Transverse colon (tissue), 3 donors: ENCODE results near the gene PITPNC1.

Experiments
- EP300 ChIP-seq: sonication (generic); formaldehyde crosslinking; IDR thresholded peaks from one replicate; pipeline ENCODE4 v1.6.1; 2017; ENCODE audit warnings: antibody characterized with exemption, low read depth
- POLR2A ChIP-seq: fragments of 450-650 bp; IDR thresholded peaks from one replicate; pipeline ENCODE4 v1.6.1; 2016; ENCODE audit warnings: antibody characterized with exemption, mild to moderate bottlenecking, moderate library complexity
- TF ChIP-seq, protein P1 (sequence below), 5 experiments: fragments of 200-600 bp in 3 of 5; fragments of 450-650 bp in 2 of 5; sonication (generic) in 3 of 5; IDR thresholded peaks; 1 replicate in 2 of 5; 2 replicates in 3 of 5; pipeline ENCODE4 v1.5.1; 2016 to 2017; ENCODE audit warnings: antibody characterized with exemption in 5 of 5, inconsistent platforms in 3 of 5, mild to moderate bottlenecking in 2 of 5, moderate library complexity in 1 of 5

DNA sequence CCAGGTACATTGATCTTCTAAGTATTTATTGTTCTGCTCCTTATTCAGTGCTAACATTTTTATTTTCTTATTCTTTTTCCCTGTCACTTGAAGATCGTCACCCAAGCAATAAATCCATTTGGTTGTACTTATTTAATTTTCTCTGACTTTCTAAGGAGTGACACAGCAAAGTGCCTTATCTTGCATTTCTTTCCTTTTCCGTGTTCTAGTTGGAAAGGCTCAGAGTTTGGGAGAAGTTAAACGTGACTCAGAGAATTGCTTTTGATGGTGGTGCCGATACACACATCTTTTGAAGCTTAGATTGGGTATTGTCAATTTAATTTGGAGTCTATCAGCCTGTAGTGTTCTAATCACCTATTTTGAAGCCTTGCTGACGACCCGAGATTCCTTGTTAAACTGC lies 72.0 kb downstream of the PITPNC1 start:
- TF ChIP-seq, protein P1, sequence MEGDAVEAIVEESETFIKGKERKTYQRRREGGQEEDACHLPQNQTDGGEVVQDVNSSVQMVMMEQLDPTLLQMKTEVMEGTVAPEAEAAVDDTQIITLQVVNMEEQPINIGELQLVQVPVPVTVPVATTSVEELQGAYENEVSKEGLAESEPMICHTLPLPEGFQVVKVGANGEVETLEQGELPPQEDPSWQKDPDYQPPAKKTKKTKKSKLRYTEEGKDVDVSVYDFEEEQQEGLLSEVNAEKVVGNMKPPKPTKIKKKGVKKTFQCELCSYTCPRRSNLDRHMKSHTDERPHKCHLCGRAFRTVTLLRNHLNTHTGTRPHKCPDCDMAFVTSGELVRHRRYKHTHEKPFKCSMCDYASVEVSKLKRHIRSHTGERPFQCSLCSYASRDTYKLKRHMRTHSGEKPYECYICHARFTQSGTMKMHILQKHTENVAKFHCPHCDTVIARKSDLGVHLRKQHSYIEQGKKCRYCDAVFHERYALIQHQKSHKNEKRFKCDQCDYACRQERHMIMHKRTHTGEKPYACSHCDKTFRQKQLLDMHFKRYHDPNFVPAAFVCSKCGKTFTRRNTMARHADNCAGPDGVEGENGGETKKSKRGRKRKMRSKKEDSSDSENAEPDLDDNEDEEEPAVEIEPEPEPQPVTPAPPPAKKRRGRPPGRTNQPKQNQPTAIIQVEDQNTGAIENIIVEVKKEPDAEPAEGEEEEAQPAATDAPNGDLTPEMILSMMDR (IDR thresholded peaks at IDR 0.05), result no peak
- no peak for TF ChIP-seq POLR2A
- no peak for TF ChIP-seq EP300
